GM13977 (cell line): ENCODE results near the gene PGAM2.

ENCODE experiments used
- DNase-seq: peaks from one replicate; pipeline ENCODE4 v3.0.0; 2012; ENCODE audit warnings: low spot score
- in situ Hi-C: fragments of 300-500 bp; cut with MboI; formaldehyde crosslinking; loops from one replicate; pipeline ENCODE4 v1.12.0; 2022; ENCODE audit warnings: low sequenced_read_pairs, low pct_unique_long_range_greater_than_20kb, mixed read lengths, inconsistent platforms; ENCODE audit not compliant: unreplicated experiment
- TF ChIP-seq, protein P1 (sequence below): IDR thresholded peaks from 2 replicates; pipeline ENCODE4 v1.5.1; 2012; ENCODE audit warnings: mild to moderate bottlenecking, control low read depth; ENCODE audit not compliant: insufficient read depth; ENCODE audit errors: extremely low read depth, missing control alignments

PGAM2 gene

DNA sequence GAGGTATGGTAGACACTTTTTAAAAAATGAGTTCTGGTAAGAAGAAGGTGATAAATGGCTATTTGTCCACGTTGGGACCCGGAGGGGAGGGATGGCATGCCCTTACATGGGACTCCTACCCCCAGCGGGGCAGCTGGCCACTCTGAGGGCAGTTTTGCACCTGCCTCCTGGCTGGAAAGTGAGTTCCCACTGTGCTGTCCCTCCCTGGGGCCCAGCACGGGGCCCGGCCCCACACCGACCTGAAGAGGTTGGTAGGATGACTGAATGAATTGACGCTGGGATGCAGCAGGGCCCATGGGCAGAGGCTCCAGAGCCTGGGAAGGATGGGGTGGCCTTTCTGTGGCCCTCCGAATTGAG is 38.2 kb upstream of the PGAM2 start:
- in situ Hi-C loops: no loop called here
- peak; percentile 33 for DNase-seq

DNA sequence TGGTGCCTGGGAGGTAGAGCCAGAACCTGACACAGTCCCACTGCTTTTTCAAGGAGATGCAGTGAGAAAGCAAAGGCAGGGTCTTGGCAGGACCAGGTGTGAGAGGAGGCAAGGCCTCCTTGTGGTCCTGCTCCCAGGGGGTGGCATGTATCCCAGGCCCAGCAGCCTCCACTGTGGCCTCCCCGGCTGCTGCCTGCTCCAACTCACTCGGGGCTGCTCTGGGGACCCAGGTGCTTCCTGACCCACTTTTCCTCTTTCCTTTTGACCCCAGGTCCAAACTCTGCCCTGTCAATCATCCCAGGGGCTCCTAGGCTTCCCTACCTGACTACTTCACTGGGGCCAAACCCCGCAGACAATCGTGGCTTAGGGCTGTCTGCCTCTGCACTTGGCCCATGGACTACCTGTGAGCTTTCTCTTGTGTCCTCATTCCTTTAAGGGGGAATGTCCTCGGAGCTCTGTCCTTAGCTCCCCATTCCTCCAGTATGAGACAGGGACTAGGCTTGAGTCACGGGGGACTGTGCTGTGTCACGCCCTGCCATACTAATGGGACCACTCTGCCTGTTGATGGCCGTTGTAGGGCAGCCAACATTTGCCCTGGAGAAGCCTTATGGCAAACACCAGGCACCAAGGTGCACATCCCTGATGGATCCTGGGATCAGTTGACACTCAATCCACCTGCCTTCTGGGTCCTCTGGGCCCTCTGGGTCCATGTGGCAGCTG is 37.6 kb upstream of the PGAM2 start:
- TF ChIP-seq, protein P1, sequence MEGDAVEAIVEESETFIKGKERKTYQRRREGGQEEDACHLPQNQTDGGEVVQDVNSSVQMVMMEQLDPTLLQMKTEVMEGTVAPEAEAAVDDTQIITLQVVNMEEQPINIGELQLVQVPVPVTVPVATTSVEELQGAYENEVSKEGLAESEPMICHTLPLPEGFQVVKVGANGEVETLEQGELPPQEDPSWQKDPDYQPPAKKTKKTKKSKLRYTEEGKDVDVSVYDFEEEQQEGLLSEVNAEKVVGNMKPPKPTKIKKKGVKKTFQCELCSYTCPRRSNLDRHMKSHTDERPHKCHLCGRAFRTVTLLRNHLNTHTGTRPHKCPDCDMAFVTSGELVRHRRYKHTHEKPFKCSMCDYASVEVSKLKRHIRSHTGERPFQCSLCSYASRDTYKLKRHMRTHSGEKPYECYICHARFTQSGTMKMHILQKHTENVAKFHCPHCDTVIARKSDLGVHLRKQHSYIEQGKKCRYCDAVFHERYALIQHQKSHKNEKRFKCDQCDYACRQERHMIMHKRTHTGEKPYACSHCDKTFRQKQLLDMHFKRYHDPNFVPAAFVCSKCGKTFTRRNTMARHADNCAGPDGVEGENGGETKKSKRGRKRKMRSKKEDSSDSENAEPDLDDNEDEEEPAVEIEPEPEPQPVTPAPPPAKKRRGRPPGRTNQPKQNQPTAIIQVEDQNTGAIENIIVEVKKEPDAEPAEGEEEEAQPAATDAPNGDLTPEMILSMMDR: no peak
- peak; percentile 18 for DNase-seq
- in situ Hi-C loops: no loop called here

More for the DNA sequence above, 38.2 kb upstream of the PGAM2 start:
- TF ChIP-seq, protein P1: no peak

DNA sequence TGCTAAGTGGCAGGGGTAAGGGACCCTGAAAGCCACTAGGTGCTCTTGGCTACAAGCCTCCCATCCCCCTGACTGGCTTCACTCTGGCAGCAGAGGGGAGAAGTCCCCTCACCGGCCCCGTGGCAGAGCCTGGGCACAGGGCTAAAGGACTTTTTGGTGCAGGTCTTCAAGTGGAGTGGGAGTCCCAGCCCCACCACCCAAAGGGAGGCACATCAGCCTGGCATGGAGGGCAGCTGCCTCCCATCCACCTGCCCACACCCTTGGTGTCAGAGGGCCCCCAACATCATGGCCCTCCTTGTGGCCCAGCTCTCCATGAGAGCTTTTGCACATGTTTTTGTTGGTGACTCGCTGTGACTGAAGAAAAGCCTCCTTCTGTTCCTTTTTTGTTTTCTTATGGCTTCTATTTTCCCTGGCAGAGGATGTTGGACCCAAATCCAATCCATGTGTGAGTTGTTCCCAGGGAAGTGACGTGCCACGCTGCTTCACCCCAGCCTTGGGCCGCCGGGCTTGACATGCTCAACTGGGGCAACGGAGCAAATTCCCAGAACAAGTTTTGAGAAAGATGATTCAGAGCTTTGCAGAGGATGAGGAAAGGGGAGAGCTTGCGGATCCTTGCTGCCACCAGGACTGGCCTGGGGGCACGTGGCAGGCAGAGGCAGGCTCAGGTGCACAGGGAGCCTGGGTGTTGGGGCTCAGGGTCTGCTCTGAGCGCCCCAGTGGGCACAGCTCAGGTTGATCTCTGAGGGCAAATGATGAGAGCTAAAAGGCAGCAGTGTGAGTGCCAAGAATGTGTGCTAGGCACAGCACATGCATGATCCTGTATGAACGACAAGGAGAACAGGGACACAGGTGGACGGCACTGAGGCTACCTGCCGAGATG is 36.8 kb upstream of the PGAM2 start:
- in situ Hi-C loops: no loop called here
- TF ChIP-seq, protein P1: no peak
- no peak for DNase-seq

DNA sequence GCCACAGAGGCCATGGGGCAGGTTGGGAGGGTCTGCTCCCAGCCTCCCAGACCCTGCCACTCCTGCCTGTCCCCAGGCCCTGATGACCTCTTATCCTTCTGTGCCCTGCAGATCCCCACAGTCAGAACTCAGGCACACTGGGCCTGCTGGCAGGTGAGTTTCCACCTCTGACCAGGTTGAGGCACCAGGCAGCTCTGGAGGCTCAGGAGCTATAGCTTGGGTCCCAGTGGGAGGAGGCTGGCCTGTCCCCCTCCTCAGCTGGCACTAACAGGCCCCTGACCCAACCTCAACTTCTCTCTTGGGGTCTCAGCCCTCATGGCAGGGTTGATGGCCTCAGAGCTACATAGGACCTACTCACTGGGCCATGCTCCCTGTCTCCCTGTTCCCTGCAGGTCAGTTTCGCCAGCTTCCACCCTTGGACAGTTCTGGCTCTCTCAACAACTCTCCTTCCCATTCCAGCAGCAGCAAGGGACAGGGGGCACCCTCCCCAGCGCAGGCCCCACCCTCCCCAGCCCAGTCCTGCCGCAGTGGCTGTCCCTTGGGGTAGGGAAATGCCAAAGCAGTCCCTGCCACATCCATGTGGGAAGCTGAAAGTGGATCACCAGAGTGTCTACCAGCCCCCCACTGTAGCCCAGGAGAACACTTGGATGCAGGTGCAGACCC is 36.1 kb upstream of the PGAM2 start:
- in situ Hi-C loops: no loop called here
- no peak for DNase-seq
- TF ChIP-seq, protein P1: no peak

DNA sequence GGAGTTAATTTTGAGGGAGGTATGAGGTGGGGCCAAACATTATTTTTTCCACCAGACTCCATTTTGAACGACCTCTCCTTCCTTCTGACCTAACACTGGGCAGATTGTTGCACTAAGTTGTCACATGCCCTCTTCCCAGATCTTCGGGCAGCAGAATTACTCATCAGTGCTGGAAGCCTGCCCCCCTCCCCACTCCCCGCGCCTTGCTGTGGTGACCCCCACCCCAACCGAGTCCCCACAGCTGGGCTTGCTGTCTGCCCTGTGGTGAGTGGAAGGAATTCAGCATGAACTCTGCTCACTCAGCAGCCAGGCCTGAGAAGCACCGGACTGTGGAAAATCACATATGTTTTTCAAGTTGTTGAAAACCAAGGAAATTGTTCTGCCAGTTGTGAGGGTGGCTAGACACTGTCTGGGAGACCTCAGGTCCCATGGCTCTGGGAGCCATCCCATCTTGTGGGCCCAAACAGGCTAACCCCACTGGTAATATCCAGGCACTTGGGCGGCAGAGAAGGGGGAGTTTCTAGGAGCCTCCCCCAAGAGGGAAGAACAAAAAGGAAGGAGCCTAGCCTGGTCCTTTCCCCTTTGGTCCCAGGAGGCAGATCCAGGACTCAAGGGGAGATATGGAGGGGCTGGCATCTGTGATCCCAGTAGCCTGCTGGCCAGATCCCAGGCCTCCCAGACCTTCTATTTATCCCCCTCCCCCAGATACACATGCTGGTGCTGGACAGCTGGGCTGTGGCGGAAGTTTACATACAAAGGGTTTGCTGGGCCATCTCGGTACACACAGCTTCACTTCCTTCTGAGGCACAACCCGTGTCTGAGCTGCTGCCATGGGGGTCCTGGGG is 35.3 kb upstream of the PGAM2 start:
- in situ Hi-C loops: no loop called here
- DNase-seq: no peak
- TF ChIP-seq, protein P1: no peak

DNA sequence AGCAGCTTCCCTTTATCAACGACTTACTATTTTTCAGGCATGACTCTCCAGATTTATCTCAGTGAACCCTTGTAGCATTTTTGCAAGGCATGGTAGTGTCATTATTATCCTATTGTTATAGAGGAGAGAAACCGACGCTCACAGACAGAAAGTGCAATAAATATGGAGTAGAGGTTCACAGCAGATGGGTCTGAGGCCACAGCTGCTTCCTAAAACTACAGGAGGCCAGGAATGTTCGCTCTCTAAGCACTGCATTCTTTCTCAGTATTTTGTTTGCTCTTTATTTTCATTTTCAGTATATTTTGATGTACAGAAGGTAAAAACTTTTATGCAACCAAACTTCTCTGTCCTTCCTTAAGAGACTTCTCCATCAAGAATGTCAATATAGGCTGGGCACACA is 34.3 kb upstream of the PGAM2 start:
- no peak for DNase-seq
- TF ChIP-seq, protein P1: no peak
- in situ Hi-C loops: no loop called here
